ENCODE data around the gene QPRT.
"Not testable (repeated sequence)": the region's sequence is repeated elsewhere in the genome, so short reads cannot be mapped to it uniquely, and the experiment has no call there.

Gene QPRT

GRCh38 chr16:29710227-29711219 lies 31.5 kb downstream of the QPRT start:
- no peak overlapping the region for H3K4me3 ChIP-seq (ENCODE audit: low read depth, low read length)
- DNase-seq (ENCODE audit: low read depth), result peak; percentile 31

DNA sequence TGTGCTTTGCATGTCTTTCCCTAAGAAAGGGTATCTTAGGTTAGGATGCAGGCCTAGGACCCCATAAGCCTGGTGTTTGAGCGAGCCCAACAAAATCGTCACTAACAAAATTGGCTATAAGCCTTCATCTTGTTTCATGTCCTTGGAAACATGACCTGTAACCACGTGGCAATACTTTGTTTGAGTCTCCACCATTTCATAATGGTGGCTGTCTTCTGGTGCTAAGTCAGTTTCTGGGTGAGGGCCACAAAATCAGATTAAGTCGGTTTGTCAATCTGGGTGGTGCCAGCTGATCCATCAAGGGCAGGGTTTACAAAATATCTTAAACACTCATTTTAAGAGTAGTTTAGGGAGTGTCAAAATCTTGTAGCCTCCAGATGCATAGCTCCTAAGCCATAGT lies 33.8 kb downstream of the QPRT start:
- DNase-seq (ENCODE audit: low read depth), result no peak
- H3K4me3 ChIP-seq (ENCODE audit: low read depth, low read length), result no peak overlapping the region

DNA sequence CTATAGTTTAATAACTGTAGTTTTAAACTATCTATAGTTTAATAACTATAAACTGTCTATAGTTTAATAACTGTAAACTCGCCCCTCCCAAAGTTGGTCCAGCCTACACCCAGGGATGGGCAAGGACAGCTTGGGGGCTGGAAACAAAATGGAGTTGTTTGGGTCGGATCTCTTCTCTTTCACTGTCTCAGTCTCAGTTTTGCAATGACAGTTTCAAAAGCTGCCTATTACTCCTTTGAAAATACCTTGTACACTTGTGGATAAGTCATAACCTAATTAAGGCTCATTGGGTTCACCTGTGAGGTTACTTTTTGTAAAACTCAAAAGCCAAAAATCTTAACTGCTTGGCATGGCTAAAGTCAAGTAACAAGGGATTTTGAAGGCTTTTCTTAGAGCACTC lies 35.4 kb downstream of the QPRT start:
- no peak overlapping the region for H3K4me3 ChIP-seq (ENCODE audit: low read depth, low read length)
- DNase-seq (ENCODE audit: low read depth), result no peak

GRCh38 chr16:29714972-29715371 lies 36.0 kb downstream of the QPRT start:
- DNase-seq (ENCODE audit: low read depth), result no peak
- H3K4me3 ChIP-seq (ENCODE audit: low read depth, low read length), result no peak overlapping the region

GRCh38 chr16:29717113-29717512 lies 38.1 kb downstream of the QPRT start:
- no peak overlapping the region for H3K4me3 ChIP-seq (ENCODE audit: low read depth, low read length)
- no peak for DNase-seq (ENCODE audit: low read depth)

- no peak for DNase-seq (ENCODE audit: low read depth)
- no peak overlapping the region for H3K4me3 ChIP-seq (ENCODE audit: low read depth, low read length)
These were observed 40.1 kb downstream of the QPRT start for GRCh38 chr16:29719063-29719462.

DNA sequence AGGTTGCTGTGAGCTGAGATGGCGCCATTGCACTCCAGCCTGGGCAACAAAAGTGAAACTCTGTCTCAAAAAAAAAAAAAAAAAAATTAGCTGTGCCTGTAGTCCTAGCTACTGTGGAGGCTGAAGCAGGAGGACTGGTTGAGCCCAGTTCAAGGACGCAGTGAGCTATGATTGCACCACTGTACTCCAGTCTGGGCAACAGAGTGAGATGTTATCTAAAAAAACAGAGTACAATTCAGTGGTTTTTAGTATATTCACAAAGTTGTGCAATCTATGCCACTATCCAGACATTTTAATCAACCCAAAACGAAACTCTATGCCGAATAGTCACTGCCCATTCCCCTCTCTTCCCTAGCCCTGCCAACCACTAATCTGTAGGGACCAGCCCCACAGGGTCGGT lies 41.7 kb downstream of the QPRT start:
- DNase-seq (ENCODE audit: low read depth), result no peak
- no peak overlapping the region for H3K4me3 ChIP-seq (ENCODE audit: low read depth, low read length)

- DNase-seq (ENCODE audit: low read depth); H3K4me3 ChIP-seq (ENCODE audit: low read depth, low read length): not testable (repeated sequence)
These were observed 42.3 kb downstream of the QPRT start for GRCh38 chr16:29721167-29721879.

DNA sequence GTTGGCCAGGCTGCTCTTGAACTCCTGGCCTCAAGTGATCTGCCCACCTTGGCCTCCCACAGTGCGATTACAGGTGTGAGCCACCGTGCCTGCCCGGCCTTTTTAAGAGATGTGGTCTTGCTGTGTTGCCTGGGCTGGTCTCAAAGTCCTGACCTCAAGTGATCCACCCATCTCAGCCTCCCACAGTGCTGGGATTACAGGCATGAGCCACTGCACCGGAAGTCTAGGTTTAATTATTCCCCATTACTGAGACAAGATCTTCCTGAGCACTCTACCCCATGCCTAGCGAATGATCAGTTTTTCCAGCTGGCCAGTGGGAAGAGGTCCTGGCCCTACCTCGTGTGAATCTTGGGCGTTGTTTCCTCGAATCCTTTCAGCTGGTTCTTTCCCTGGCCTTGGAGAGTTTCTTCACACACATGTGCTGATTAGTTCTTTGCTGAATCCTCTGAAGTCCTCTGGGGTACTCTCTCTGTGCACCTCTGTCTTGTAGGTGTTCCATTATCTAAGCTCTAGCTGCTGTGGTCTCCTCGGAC lies 47.9 kb downstream of the QPRT start:
- H3K4me3 ChIP-seq (ENCODE audit: low read depth, low read length), result no peak overlapping the region
- DNase-seq (ENCODE audit: low read depth), result no peak

DNA sequence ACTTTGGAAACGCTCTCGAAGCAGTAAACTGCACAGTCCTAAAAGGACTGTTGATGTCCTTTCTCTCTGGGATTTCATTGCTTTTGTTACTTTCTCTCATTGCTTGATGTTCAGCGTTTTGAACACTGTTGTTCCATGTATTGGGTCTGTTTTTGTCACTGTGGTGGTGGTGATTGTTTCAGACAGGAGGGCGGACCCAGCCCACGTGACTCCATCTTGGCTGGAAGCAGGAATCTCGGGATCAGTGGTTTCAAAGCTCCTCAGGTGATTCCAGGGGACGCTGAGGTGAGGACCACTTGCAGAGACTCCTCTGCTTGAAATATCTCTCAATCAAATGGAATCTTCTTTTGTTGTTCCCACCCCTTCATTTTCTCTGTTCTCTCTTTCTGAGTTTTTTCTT lies 48.5 kb downstream of the QPRT start:
- no peak overlapping the region for H3K4me3 ChIP-seq (ENCODE audit: low read depth, low read length)

DNA sequence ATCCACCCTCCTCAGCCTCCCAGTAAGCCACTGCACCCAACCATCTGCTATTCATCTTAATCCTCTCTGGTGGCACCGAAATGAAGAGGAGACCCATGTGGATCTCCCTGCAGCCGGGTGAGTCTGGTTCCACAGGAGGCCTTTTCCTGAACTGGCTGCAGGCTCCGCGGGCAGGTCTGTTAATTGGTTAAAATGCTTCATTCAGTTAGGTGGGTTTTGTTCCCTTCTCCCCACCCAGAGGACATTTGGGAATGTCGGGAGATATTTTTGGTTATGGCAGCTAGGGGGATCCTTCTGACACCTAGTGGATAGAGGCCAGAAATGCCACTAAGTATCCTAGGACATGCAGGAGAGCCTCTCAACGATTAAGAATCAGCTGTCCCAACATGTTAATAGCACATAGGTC lies 50.1 kb downstream of the QPRT start:
- no peak for DNase-seq (ENCODE audit: low read depth)
- H3K4me3 ChIP-seq (ENCODE audit: low read depth, low read length), result no peak overlapping the region

More for the DNA sequence above, 48.5 kb downstream of the QPRT start:
- no peak for DNase-seq (ENCODE audit: low read depth)

GRCh38 chr16:29730649-29731048 lies 51.7 kb downstream of the QPRT start:
- DNase-seq (ENCODE audit: low read depth), result no peak

GRCh38 chr16:29731768-29732601 lies 53.0 kb downstream of the QPRT start:
- DNase-seq (ENCODE audit: low read depth); H3K4me3 ChIP-seq (ENCODE audit: low read depth, low read length): not testable (repeated sequence)

More at GRCh38 chr16:29730649-29731048, 51.7 kb downstream of the QPRT start:
- no peak overlapping the region for H3K4me3 ChIP-seq (ENCODE audit: low read depth, low read length)

- DNase-seq (ENCODE audit: low read depth), result no peak
- no peak overlapping the region for H3K4me3 ChIP-seq (ENCODE audit: low read depth, low read length)
These were observed 55.8 kb downstream of the QPRT start for GRCh38 chr16:29734786-29735185.

- no peak overlapping the region for H3K4me3 ChIP-seq (ENCODE audit: low read depth, low read length)
- no peak for DNase-seq (ENCODE audit: low read depth)
These were observed 57.1 kb downstream of the QPRT start for GRCh38 chr16:29736112-29736511.

DNA sequence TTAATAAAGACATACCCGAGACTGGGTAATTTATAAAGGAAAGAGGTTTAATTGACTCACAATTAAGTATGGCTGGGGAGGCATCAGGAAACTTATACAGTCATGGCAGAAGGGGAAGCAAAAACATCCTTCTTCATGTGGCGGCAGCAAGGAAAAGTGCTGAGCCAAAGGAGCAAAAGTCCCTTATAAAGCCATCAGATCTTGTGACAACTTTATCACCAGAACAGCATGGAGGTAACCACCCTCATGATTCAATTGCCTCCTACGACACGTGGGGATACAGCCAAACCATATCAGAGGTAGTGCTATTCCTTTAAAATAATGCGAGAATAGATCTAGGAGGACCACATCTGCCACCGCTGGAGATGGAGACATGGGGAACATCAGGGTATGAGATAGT lies 57.8 kb downstream of the QPRT start:
- no peak for DNase-seq (ENCODE audit: low read depth)
- no peak overlapping the region for H3K4me3 ChIP-seq (ENCODE audit: low read depth, low read length)

GRCh38 chr16:29737713-29738112 lies 58.7 kb downstream of the QPRT start:
- no peak overlapping the region for H3K4me3 ChIP-seq (ENCODE audit: low read depth, low read length)
- no peak for DNase-seq (ENCODE audit: low read depth)

GRCh38 chr16:29738514-29738913 lies 59.5 kb downstream of the QPRT start:
- no peak for DNase-seq (ENCODE audit: low read depth)
- no peak overlapping the region for H3K4me3 ChIP-seq (ENCODE audit: low read depth, low read length)

DNA sequence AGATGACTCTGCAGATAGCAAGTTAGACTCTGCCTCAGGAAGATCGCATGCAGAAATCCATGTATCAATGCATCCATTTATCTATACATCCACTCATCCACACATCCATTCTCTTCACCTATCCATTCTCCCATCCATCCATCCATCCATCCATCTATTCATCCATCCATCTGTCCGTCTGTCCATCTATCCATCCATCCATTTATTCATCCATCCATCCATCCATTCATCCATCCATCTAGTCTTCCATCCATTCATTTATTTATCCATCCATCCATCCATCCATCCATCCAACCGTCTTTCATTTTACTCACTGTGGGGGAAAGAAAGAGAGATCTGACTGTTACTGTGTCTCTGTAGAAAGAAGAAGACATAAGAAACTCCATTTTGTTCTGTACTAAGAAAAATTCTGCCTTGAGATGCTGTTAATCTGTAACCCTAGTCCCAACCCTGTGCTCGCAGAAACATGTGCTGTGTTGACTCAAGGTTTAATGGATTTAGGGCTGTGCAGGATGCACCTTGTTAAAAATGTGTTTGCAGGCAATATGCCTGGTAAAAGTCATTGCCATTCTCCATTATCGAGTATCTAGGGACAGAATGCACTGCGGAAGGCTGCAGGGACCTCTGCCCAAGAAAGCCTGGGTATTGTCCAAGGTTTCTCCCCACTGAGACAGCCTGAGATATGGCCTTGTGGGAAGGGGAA lies 61.1 kb downstream of the QPRT start:
- DNase-seq (ENCODE audit: low read depth); H3K4me3 ChIP-seq (ENCODE audit: low read depth, low read length): not testable (repeated sequence)
